OCI-LY7 (cell line): ENCODE data around the gene RCOR1. TPM values are rescaled to one million over a fixed set of nuclear protein-coding genes. Genes with fewer than 3 reads are reported as not detected.

ENCODE experiments used
- BruUV-seq: library from RNA; stranded (reverse); fragments of 400-500 nt; replicated peaks from 2 replicates; lab custom pipeline; 2021; lab: Mats Ljungman, UMichigan
- CTCF ChIA-PET: fragments of 300-600 bp; sonication (Branson Sonifier 250); formaldehyde crosslinking; loops from one replicate; lab custom pipeline; 2022; ENCODE audit warnings: antibody characterized with exemption; ENCODE audit not compliant: unreplicated experiment; lab: Charles Lee
- POLR2A ChIA-PET: fragments of 300-600 bp; sonication (Branson Sonifier 250); formaldehyde crosslinking; loops from one replicate; lab custom pipeline; 2022; ENCODE audit warnings: antibody characterized with exemption; lab: Charles Lee
- DNase-seq: peaks from one replicate; pipeline ENCODE4 v3.0.0-alpha.2; 2015; ENCODE audit warnings: low spot score
- H2AFZ ChIP-seq: fragments of 200-600 bp; sonication (generic), shearing (Covaris generic); 2 replicates; pipeline ENCODE4 v1.6.1; 2014; ENCODE audit warnings: mild to moderate bottlenecking, antibody characterized with exemption, low read length, moderate library complexity
- H3K27ac ChIP-seq: fragments of 200-600 bp; sonication (generic); 2 replicates; pipeline ENCODE4 v1.5.1; 2014; ENCODE audit warnings: mixed run types, low read depth, mild to moderate bottlenecking, moderate library complexity, low read length, inconsistent platforms; ENCODE audit not compliant: poor library complexity, severe bottlenecking
- H3K36me3 ChIP-seq: fragments of 200-600 bp; sonication (generic); 2 replicates; pipeline ENCODE4 v1.6.1; 2014; ENCODE audit warnings: mild to moderate bottlenecking, antibody characterized with exemption, low read length, moderate library complexity, mixed read lengths; ENCODE audit not compliant: insufficient read depth
- H3K4me1 ChIP-seq: fragments of 200-600 bp; sonication (generic); 2 replicates; pipeline ENCODE4 v1.5.1; 2014; ENCODE audit warnings: mild to moderate bottlenecking, low read length; ENCODE audit not compliant: insufficient read depth, poor library complexity, severe bottlenecking
- H3K4me2 ChIP-seq: fragments of 200-600 bp; sonication (generic); 2 replicates; pipeline ENCODE4 v1.6.1; 2014; ENCODE audit warnings: mild to moderate bottlenecking, low read length
- H3K4me3 ChIP-seq: fragments of 200-600 bp; sonication (generic); 2 replicates; pipeline ENCODE4 v1.5.1; 2014; ENCODE audit warnings: mild to moderate bottlenecking, low read depth, low read length; ENCODE audit not compliant: poor library complexity, severe bottlenecking
- H3K79me2 ChIP-seq: fragments of 200-600 bp; sonication (generic); 2 replicates; pipeline ENCODE4 v1.6.1; 2016; ENCODE audit warnings: low read depth, mild to moderate bottlenecking, low read length, moderate library complexity, mixed read lengths; ENCODE audit not compliant: insufficient read depth
- H3K9me2 ChIP-seq: fragments of 200-600 bp; sonication (generic); 2 replicates; pipeline ENCODE4 v1.6.1; 2016; ENCODE audit warnings: mild to moderate bottlenecking, low read length, mixed read lengths; ENCODE audit not compliant: insufficient read depth
- H3K9me3 ChIP-seq: fragments of 200-600 bp; sonication (generic); 2 replicates; pipeline ENCODE4 v1.6.1; 2014; ENCODE audit warnings: mild to moderate bottlenecking, mixed run types, low read length, mixed read lengths
- H4K20me1 ChIP-seq: fragments of 200-600 bp; sonication (generic); 2 replicates; pipeline ENCODE4 v1.6.1; 2014; ENCODE audit warnings: mild to moderate bottlenecking, antibody characterized with exemption, low read length, moderate library complexity, mixed read lengths; ENCODE audit not compliant: insufficient read depth
- EZH2phosphoT487 ChIP-seq: fragments of 200-600 bp; sonication (generic); IDR thresholded peaks from 2 replicates; pipeline ENCODE4 v1.6.1; 2018; ENCODE audit warnings: low read depth, borderline replicate concordance, mild to moderate bottlenecking, mixed run types, antibody characterized with exemption, low read length, moderate library complexity, mixed read lengths
- intact Hi-C: fragments of 100-400 bp; cut with micrococcal nuclease; formaldehyde crosslinking; loops from one replicate; pipeline ENCODE4 v1.10.0; 2022; ENCODE audit not compliant: unreplicated experiment
- total RNA-seq, 2 experiments: library from RNA; depleted of rRNA in 1 of 2; stranded (reverse); fragments of >200 nt in 1 of 2; shearing (Covaris generic) in 1 of 2; gene quantifications; 2 replicates each; pipeline ENCODE4 v1.2.3, GENCODE V29; 2014 to 2022
- TF ChIP-seq, protein P1 (sequence below): fragments of 200-600 bp; sonication (generic); conservative IDR thresholded peaks from 2 replicates; pipeline ENCODE4 v1.5.1; 2014; ENCODE audit warnings: mild to moderate bottlenecking, antibody characterized with exemption, low read length, moderate library complexity, mixed read lengths

Gene RCOR1
- total RNA-seq, 2 experiments from 2014 or later = 12.1 to 30.2 TPM

DNA sequence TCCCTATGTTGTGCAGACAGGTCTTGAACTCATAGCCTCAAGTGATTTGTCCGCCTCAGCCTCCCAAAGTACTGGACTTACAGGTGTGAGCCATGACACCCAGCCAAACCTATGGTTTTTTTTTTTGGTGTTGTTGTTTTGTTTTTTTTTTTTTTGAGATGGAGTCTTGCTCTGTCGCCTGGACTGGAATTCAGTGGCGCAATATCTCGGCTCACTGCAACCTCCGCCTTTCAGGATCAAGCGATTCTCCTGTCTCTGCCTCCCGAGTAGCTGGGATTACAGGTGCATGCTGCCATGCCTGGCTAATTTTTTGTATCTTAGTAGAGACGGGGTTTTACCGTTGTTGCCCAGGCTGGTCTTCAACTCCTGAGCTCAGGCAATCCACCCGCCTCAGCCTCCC is 11.3 kb upstream of the RCOR1 start:
- intact Hi-C loops = no loop called here
- CTCF ChIA-PET = no interaction called here

DNA sequence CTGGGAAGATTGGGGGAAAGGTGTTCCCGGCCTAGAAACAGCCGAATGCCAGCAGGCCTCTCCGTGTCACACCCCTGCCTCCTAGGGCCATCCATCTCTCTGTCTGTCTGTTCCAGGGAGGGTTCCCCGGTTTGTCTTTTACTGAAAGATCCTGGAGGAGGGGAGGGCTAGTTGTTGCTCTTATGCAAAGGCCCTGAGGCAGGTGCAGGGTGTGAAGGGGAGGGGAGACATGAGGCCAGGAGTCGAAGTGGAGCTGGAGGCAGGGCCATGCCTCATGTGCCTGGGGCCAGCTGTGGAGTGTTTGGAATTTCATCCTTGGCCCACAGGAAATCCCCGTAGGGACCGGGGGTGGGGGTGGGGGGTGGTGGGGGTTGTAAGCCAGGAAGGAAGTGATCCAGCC is 8.7 kb upstream of the RCOR1 start:
- no peak for TF ChIP-seq EZH2phosphoT487
- TF ChIP-seq, protein P1, sequence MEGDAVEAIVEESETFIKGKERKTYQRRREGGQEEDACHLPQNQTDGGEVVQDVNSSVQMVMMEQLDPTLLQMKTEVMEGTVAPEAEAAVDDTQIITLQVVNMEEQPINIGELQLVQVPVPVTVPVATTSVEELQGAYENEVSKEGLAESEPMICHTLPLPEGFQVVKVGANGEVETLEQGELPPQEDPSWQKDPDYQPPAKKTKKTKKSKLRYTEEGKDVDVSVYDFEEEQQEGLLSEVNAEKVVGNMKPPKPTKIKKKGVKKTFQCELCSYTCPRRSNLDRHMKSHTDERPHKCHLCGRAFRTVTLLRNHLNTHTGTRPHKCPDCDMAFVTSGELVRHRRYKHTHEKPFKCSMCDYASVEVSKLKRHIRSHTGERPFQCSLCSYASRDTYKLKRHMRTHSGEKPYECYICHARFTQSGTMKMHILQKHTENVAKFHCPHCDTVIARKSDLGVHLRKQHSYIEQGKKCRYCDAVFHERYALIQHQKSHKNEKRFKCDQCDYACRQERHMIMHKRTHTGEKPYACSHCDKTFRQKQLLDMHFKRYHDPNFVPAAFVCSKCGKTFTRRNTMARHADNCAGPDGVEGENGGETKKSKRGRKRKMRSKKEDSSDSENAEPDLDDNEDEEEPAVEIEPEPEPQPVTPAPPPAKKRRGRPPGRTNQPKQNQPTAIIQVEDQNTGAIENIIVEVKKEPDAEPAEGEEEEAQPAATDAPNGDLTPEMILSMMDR = no peak
- H4K20me1 ChIP-seq = no peaks in the 10 kb centered on the region
- BruUV-seq = no TSS peak
- H3K9me2 ChIP-seq = no peaks in the 10 kb centered on the region
- no peak overlapping the region for H3K4me3 ChIP-seq
- DNase-seq = no peak
- no peaks in the 10 kb centered on the region for H3K36me3 ChIP-seq
- no peak overlapping the region for H3K27ac ChIP-seq
- intact Hi-C loops = no loop called here
- POLR2A ChIA-PET = no interaction called here
- CTCF ChIA-PET = no interaction called here
- no peak overlapping the region for H2AFZ ChIP-seq
- peaks cover 10% of the 10 kb centered on the region for H3K4me1 ChIP-seq
- no peaks in the 10 kb centered on the region for H3K9me3 ChIP-seq
- no peak overlapping the region for H3K4me2 ChIP-seq
- no peaks in the 10 kb centered on the region for H3K79me2 ChIP-seq

More for the DNA sequence above, 11.3 kb upstream of the RCOR1 start:
- POLR2A ChIA-PET = interaction anchor here (0.6 to 0.7 kb wide), 2 partner anchors 21 to 1023 kb away, joined by 3 to 4 read pairs; no protein-coding TSS in a partner anchor
- Histone ChIP-seq H3K27ac (no peak overlapping the region), H4K20me1 (no peaks in the 10 kb centered on the region), H3K36me3 (no peaks in the 10 kb centered on the region), H3K9me2 (no peaks in the 10 kb centered on the region), H3K4me1 (no peaks in the 10 kb centered on the region), H2AFZ (no peak overlapping the region), H3K4me3 (no peak overlapping the region), H3K79me2 (no peaks in the 10 kb centered on the region), H3K9me3 (no peaks in the 10 kb centered on the region), H3K4me2 (no peak overlapping the region)
- TF ChIP-seq EZH2phosphoT487 = no peak
- TF ChIP-seq, protein P1 = no peak
- DNase-seq = no peak
- no TSS peak for BruUV-seq
